ENCODE data around the gene DDHD1. TPM values are rescaled to one million over a fixed set of nuclear protein-coding genes. Genes with fewer than 3 reads are reported as not detected.

DDHD1 gene
- total RNA-seq, 3 donors from 2014 or later (not counting 1 experiment from before 2014, with no cell fraction given) = 76.6 to 82.3 (median 80.9) TPM

GRCh38 chr14:53128303-53129028 is 24.7 kb downstream of the DDHD1 start:
- H3K27ac ChIP-seq (ENCODE audit: low read length) = no peak overlapping the region
- ATAC-seq = peak; percentile 46 to 48 (median 46)
- H3K27me3 ChIP-seq (ENCODE audit: control insufficient read depth, insufficient read depth, low read length) = no peaks in the 10 kb centered on the region
- no peaks in the 10 kb centered on the region for H3K9me3 Mint-ChIP-seq
- no peaks in the 10 kb centered on the region for H3K27me3 Mint-ChIP-seq (ENCODE audit: low read depth in 2 of 2)
- no peak overlapping the region for H3K27ac Mint-ChIP-seq
- no peaks in the 10 kb centered on the region for H3K36me3 Mint-ChIP-seq
- no peak for DNase-seq
- no peak overlapping the region for H3K4me3 ChIP-seq (ENCODE audit: low read length)
- intact Hi-C loops (cut with micrococcal nuclease) = no loop called here
- peaks cover 5% of the 10 kb centered on the region for H3K4me1 ChIP-seq (ENCODE audit: control insufficient read depth, insufficient read depth, low read length)
- no CpG with 5 or more reads among the region's 2 CpGs for WGBS (ENCODE audit: insufficient coverage)
- peaks cover 8 to 30% of the 10 kb centered on the region in 2 donors for H3K4me1 Mint-ChIP-seq
- H3K9me3 ChIP-seq (ENCODE audit: control insufficient read depth, insufficient read depth, low read length) = peaks cover 10% of the 10 kb centered on the region
- peak overlapping the region; percentile 45 for H3K4me3 Mint-ChIP-seq
- no peak for TF ChIP-seq CTCF (IDR thresholded peaks at IDR 0.05)
- no peaks in the 10 kb centered on the region for H3K36me3 ChIP-seq (ENCODE audit: control insufficient read depth, insufficient read depth, low read length)

DNA sequence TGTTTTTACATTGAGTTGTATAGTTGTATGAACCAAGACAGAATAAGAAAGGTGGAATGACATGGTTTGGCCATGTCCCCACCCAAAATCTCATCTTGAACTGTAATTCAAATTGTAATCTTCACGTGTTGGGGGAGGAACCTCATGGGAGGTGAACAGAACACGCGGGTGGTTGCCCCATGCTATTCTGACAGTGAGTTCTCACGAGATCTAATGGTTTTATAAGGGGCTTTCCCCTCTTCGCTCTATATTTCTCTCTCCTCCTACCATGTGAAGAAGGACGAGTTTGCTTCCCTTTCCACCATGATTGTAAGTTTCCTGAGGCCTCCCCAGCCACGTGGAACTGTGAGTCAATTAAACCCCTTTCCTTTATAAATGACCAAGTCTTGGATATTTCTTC is 25.3 kb downstream of the DDHD1 start:
- DNase-seq (peak in 1 of 2 donors; percentile 19), ATAC-seq (peak in 2 of 3 donors; percentile 44 to 51)
- Mint-ChIP-seq H3K27me3 (ENCODE audit: low read depth in 2 of 2) (no peaks in the 10 kb centered on the region), H3K36me3 (no peaks in the 10 kb centered on the region), H3K9me3 (no peaks in the 10 kb centered on the region), H3K4me3 (peak overlapping the region; percentile 94), H3K4me1 (peaks cover 11 to 32% of the 10 kb centered on the region in 2 donors), H3K27ac (no peak overlapping the region)
- Histone ChIP-seq H3K4me1 (ENCODE audit: control insufficient read depth, insufficient read depth, low read length) (peaks cover 5% of the 10 kb centered on the region), H3K27me3 (ENCODE audit: control insufficient read depth, insufficient read depth, low read length) (no peaks in the 10 kb centered on the region), H3K4me3 (ENCODE audit: low read length) (no peak overlapping the region), H3K9me3 (ENCODE audit: control insufficient read depth, insufficient read depth, low read length) (peaks cover 9% of the 10 kb centered on the region), H3K36me3 (ENCODE audit: control insufficient read depth, insufficient read depth, low read length) (no peaks in the 10 kb centered on the region), H3K27ac (ENCODE audit: low read length) (peak overlapping the region; percentile 80)
- no peak for TF ChIP-seq CTCF (IDR thresholded peaks at IDR 0.05)
- 75% methylated on average over 7 of the region's 7 CpGs for WGBS (ENCODE audit: insufficient coverage)
- intact Hi-C loops (cut with micrococcal nuclease) = loop anchor here (2.0 kb wide), 1 partner anchor 21 kb away; no protein-coding TSS in a partner anchor

- H3K9me3 Mint-ChIP-seq = no peaks in the 10 kb centered on the region
- no peaks in the 10 kb centered on the region for H3K36me3 Mint-ChIP-seq
- intact Hi-C loops (cut with micrococcal nuclease) = loop anchor here (2.0 kb wide), 1 partner anchor 22 kb away; no protein-coding TSS in a partner anchor
- DNase-seq = no peak
- peaks cover 11 to 32% of the 10 kb centered on the region in 2 donors for H3K4me1 Mint-ChIP-seq
- no peak overlapping the region for H3K27ac Mint-ChIP-seq
- Histone ChIP-seq H3K4me1 (ENCODE audit: control insufficient read depth, insufficient read depth, low read length) (peaks cover 5% of the 10 kb centered on the region), H3K27ac (ENCODE audit: low read length) (peak overlapping the region; percentile 80), H3K4me3 (ENCODE audit: low read length) (peak overlapping the region; percentile 21), H3K27me3 (ENCODE audit: control insufficient read depth, insufficient read depth, low read length) (no peaks in the 10 kb centered on the region), H3K36me3 (ENCODE audit: control insufficient read depth, insufficient read depth, low read length) (no peaks in the 10 kb centered on the region), H3K9me3 (ENCODE audit: control insufficient read depth, insufficient read depth, low read length) (peaks cover 3% of the 10 kb centered on the region)
- ATAC-seq = peak in 2 of 3 donors; percentile 29 to 36
- H3K27me3 Mint-ChIP-seq (ENCODE audit: low read depth in 2 of 2) = no peaks in the 10 kb centered on the region
- TF ChIP-seq CTCF (IDR thresholded peaks at IDR 0.05) = no peak
- H3K4me3 Mint-ChIP-seq = peak overlapping the region; percentile 94
- 17% methylated on average over 1 of the region's 1 CpG for WGBS (ENCODE audit: insufficient coverage)
Measured at GRCh38 chr14:53127151-53127550, 26.0 kb downstream of the DDHD1 start.

Measured in natural killer cell (primary cell).